Bone marrow (tissue), 2 donors: ENCODE measurements around the gene PRMT7.
"Not testable (repeated sequence)": the region's sequence is repeated elsewhere in the genome, so short reads cannot be mapped to it uniquely, and the experiment has no call there.

ENCODE experiments used
- DNase-seq, 2 donors: peaks; one replicate each; lab custom pipeline; 2025; lab: John Stamatoyannopoulos, UW

The PRMT7 gene

GRCh38 chr16:68283801-68284598 is 26.8 kb upstream of the PRMT7 start:
- DNase-seq = no peak

GRCh38 chr16:68284847-68285246 is 26.0 kb upstream of the PRMT7 start:
- DNase-seq = peak in 1 of 2 donors; percentile 73

GRCh38 chr16:68285683-68286082 is 25.1 kb upstream of the PRMT7 start:
- no peak for DNase-seq

DNA sequence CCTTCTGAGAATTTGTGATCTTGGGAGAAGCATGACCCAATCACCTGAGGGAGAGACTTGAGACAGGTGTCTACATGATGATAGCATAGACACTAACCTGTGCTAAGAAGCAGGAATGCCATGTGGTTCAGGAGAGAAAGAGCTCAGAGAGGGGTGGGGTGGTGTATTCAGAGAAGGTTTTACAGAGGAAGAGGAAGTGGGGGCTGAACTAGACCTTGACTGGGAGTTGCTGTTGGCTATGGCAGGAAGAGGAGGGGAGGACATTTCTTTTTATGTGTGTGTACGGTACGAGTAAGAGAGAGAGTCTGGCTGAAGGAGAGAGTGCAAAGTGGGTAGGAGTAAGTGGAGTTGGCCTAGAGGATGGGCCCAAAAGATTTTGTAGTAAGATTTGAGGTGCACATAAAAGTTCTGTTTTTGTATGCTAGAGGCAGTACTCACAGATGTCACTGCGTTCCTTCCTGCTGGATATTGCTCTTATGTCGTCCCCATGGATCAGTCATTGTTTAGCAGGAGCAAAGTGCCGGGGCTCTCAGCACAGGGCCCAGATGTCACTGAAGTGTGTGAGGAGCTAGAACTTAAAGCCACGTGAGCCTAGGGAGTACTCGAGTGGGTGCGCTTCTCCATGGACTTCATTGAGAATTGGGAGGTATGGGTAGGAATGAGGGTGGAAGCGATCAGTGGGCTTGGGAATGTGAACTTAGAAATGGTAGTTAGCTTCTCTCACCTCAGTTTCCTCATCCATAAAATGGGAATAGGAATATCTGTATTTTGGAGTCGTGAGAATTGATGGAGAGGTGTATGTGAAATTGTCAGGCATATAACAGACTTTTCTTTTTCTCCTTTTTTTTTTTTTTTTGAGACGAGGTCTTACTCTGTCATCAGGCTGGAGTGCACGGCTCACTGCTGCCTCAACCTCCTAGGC is 24.4 kb upstream of the PRMT7 start:
- peak in 1 of 2 donors; percentile 78 for DNase-seq

DNA sequence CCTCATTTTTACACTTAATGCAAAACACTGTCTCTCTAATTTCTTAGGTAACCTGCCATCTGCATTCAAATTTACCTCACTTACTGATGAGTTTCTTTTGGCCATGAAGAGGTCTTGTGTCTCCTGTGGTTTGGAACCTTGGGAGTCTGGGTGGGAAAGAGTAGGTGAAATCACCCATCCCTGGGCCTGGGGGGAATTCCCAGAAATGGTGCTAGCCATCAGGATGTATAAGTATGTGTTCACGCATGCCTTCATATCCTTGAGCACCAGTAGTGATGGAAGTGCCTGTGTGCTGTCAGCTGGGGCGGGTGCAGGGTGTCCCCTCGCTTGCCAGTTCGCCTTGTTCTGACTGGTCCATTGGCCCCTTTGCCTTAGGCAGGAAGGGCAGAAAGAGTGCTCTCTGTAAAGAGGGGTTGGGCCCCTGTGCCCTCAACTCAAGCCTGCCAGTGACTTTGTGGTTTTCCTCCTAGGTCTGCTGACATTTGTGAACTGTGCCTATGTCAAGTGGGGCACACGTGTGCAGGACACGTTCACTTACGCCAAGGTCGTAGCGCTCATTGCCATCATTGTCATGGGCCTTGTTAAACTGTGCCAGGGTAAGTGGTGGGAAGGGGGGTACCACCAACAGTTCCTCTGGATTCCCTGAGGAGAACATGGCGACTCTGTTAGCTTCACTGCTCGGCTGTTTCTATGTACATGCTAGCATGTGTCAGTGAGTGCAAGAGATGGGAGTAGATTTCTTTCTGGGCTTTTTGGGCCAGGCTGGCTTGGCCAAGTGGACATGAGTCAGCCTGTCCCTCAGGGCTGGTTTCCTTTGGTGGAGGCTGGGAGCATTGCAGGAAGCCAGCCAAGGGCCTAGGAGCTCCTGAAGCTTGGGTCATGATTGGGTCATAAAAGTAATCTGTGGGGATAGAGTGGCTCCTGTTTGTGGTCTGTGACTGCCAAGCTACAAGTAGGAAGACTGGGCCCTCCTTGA is 23.3 kb upstream of the PRMT7 start:
- no peak for DNase-seq

DNA sequence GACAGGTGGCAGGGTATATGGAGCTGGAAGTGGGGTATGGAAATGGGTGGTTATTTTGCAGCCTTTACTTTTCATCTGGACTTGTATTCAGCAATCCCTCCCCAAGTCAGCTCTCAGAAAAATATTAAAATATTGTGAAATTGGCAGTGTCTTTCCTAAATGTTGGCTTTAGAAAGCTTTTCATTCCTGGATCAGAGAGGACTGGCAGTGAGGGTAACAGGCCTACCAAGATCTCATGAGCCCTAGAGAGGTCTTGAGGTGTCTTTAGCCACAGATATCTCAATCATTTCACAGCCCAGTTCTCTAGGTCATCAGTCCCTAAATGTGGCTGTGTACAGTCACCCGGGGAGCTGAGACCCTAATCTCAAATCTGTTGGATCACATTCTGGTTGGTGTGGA is 22.6 kb upstream of the PRMT7 start:
- DNase-seq = no peak

GRCh38 chr16:68288796-68289195 is 22.0 kb upstream of the PRMT7 start:
- not testable (repeated sequence) for DNase-seq

- DNase-seq = no peak
Observed at GRCh38 chr16:68289202-68289601, 21.6 kb upstream of the PRMT7 start.

DNA sequence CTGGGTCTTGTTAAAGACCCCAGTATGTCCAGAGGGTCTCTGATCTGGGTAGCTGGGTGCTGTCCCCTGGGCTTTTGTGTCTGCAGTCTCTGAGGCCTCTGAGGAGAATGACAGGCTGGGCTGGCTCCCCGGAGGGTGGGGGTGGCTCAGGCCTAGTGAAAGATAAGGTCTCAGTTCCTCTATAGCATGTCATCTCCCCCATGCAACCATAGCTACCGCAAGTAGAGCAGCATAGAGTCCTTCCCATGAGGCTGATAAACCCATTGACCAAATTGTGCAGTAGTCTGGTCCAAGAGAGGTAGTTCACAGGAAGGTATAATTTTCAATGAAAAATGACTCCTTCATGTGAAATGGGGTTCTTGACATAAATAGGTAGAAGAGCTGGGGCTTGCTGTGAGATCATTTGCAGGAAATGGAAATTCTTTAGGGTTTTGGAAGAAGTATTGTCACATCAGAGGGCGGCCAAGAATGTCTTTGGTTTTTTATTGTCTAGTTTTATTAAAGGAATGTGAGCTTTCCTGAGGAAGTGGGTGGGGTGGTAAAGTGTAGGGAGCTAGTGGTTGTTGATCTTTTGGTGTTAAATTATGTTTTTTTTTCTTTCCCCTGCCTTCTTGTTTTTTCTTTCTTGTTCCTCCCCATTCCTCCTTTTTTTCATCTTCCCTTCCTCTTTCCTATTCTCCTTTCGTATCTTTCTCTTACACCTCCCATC is 21.0 kb upstream of the PRMT7 start:
- peak in 1 of 2 donors; percentile 23 for DNase-seq

DNA sequence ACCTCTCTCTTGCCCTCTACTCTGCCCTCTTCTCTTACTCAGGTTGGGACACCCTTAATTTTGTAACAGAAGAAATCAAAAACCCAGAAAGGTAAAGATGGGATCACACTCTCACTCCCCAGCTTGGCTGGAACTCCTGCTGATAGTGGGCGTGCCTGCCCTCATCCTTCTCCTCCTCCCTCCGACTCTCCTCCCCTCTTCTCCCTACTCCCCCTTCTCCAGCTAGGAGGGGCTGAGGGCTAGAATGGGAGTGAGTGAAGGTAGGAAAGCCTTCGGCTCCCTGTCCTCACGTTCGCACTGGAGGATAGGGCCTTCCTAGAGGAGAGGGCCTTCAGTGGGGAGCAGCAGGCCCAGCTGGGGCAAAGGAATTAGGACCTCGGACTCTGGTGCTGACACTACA is 20.4 kb upstream of the PRMT7 start:
- no peak for DNase-seq

DNA sequence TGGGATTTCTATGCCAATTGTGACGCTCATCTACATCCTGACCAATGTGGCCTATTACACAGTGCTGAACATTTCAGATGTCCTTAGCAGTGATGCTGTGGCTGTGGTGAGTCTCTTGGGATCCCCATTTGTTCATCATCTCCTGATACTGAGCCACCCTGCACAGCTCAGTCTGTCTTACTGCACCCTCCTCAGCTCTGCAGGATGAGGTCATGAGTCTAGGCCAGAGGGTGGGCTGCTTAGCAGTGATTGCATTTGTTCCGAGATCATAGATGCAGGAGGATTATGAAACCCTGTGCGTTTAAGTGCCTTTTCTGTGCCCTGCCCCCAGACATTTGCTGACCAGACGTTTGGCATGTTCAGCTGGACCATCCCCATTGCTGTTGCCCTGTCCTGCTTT is 19.6 kb upstream of the PRMT7 start:
- no peak for DNase-seq

DNA sequence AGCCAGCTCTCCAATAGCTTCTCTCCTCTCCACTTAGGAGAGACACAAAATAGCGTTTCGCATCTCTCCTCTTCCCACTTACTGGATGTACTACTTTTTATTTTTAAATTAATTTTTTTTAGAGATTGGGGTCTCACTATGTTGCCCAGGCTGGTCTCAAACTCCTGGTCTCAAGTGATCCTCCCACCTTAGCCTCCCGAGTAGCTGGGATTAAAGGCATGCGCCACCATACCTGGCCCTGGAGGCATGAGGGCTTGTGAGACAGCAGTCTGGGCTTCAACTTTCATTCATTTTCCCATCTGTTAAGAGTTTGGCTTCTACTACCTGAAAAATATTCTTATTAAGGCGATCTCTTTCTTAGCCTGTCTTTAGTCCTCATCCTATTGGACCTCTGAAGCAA is 18.4 kb upstream of the PRMT7 start:
- no peak for DNase-seq

DNA sequence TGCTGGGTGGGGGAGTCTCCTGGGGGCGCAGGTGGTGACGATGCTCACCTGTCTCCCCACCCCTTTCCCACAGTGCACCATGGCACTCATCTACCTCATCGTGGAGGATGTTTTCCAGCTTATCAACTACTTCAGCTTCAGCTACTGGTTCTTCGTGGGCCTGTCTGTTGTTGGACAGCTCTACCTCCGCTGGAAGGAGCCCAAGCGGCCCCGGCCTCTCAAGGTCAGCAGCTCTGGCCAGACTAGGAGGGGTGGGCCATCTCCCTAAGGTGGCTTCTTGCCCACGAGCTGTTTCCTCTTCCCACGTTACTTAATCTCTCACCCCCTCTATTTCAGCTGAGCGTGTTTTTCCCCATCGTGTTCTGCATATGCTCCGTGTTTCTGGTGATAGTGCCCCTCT is 14.5 kb upstream of the PRMT7 start:
- no peak for DNase-seq

- DNase-seq = no peak
Observed at GRCh38 chr16:68296693-68297092, 14.1 kb upstream of the PRMT7 start.

DNA sequence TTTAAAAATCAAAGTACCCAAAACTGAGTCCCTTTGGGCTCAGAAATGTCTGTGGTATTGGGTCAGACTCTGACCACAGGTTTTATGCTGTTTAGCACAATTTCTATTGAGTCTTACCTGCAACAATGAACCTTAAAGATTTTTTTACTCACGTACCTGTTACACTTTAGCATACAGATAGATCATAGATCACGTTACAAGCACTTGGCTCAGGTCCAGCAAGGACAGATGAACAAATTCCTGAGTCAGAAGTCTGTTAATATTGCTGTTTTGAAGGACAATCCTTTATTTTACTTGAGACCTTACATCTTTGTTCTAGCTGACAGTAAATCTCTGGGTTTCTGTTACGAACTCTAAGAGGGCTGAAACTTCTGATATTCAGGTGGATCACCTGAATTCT is 12.9 kb upstream of the PRMT7 start:
- DNase-seq = no peak

- no peak for DNase-seq
Observed at GRCh38 chr16:68298312-68298711, 12.5 kb upstream of the PRMT7 start.

- DNase-seq = no peak
Observed at GRCh38 chr16:68298907-68299561, 11.8 kb upstream of the PRMT7 start.

GRCh38 chr16:68299571-68300453 is 11.0 kb upstream of the PRMT7 start:
- no peak for DNase-seq

DNA sequence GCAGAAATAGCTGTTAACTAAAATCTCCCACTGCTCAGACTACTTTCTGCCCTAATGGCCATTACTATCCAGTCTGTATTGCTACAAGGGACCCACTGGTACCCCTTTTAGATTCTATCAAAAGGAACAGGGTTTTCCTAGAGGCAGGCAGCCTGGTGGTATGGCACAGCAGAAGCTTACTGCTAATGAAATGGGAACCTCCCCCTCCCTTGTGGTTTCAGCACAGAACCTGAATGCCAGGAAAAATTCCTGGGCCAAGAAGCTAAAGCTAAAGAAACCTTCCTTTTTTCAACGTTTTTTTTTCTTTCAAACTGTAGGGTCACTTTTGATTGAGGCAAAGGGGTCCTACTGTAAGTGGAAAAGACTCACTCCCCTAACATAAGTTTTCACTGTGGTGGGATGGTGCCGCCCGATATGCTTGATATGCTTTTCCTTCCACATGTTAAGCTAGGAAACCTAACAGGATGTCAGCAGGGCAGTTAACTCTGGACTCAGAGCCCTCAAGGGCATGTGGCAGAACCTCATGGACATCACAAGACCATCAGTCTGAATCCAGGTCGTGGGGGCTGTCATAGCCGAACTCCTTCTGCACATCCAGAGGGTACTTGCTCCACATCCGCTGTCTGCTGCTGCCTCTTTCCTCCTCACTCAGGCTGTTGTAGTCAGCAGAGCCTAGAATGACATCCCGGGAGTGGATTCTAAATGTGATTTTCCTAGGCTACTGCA is 9.9 kb upstream of the PRMT7 start:
- no peak for DNase-seq
